HG03469 (cell line): ENCODE results near the gene CFAP92.

ENCODE experiments used
- ATAC-seq: cut with Tn5 transposase; IDR thresholded peaks from one replicate; pipeline ENCODE4 v1.9.1; 2021; ENCODE audit warnings: mild to moderate bottlenecking, moderate library complexity, moderate number of reproducible peaks; ENCODE audit not compliant: unreplicated experiment

Gene CFAP92

DNA sequence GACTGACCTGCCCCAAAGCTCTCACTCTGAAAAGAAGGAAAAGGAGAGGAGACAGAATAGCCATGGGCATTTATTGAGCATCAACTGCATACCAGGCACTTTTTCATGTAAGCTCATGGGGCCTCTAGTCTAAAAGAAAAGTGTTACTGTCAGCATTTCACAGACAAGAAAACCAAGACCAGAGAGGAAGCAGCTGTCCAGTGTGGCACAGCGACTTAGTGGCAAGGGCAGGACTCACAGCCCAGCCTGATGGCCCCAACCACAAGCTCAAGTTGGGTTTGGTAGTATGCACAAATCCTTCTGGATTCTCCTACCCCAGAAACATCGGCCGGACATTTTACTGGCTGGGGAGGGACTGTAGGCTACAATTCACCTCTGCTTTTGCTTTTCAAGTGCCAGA, 13.0 kb upstream of the CFAP92 start:
- ATAC-seq, result no peak

- no peak for ATAC-seq
Measured at GRCh38 chr3:129005526-129006303, 11.8 kb upstream of the CFAP92 start.

DNA sequence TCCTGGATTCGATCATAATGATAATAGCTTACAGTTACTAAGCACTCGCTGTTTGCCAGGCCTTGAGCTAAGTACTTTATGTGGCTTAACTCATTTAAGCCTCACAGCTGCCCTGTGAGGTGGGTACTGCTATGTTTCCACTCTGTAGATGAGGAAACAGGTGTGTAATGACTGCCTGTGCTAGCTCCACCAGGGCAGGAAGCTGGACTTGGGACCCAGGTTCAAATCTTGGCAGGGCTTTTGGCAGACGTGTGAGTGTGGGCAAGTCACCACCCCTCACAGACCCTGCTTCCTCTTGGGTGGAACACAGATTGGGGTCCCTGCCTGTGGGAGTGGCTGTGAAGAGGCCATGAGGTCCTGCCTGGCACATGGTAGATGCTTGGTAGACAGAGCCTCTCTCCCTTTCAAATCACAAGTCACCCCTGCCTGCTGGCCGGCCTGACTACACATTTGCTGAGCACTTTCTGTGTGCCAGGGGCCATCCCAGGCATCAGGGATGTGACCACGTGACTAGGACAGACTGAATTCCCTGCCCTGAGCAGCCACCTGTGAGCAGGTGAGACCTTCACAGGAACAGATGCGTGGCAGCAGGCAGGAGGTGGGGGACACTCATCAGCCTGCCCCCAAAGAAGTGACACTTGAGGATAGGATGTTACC, 10.9 kb upstream of the CFAP92 start:
- ATAC-seq, result no peak

- no peak for ATAC-seq
Measured at GRCh38 chr3:129003578-129004112, 9.8 kb upstream of the CFAP92 start.

DNA sequence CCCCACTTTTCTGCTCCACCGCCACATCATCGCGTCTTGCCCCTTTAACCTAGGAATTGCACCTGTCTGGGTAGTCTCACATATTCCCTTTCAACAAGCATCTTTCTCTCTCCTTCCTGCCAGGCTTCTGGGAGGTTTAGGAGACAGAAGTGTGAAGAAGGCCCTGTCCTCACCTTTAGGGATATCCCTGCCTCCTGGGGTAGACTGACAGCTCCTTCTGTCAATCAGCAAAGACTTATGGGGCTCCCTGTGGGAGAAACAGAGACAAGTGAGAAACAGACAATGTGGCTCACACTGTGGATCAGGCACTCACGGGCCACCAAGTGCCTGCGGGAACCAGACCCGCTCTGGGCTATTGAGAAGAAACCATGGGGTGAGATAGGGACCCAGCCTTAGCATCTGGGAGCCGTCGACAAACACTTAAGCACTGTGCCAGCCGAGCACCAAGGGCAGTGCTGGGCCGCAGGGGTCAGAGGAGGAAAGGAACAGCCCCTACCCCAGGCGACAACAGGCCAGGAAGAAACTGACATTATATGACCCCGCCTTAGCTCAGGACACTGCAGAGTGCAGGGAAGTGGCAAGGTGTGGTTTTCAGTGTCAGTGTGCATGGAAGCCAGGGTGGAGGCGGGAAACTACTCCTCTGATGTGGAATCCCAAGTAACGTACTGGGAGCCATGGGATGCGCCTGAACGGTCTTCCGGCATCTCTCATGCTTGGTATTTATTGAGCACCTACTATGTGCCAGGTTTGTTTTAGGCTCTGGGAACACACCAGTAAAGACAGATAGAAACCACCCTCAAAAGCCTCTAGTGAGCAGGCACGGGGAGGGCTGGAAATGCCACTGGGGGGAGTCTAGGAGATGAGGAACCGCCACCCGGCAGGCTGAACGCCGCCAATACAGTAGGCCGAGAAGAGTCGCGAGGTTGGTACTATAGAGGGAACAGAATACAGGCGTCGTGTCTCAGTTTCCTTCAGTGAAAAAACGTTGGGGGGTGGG, 9.0 kb upstream of the CFAP92 start:
- ATAC-seq, result no peak

DNA sequence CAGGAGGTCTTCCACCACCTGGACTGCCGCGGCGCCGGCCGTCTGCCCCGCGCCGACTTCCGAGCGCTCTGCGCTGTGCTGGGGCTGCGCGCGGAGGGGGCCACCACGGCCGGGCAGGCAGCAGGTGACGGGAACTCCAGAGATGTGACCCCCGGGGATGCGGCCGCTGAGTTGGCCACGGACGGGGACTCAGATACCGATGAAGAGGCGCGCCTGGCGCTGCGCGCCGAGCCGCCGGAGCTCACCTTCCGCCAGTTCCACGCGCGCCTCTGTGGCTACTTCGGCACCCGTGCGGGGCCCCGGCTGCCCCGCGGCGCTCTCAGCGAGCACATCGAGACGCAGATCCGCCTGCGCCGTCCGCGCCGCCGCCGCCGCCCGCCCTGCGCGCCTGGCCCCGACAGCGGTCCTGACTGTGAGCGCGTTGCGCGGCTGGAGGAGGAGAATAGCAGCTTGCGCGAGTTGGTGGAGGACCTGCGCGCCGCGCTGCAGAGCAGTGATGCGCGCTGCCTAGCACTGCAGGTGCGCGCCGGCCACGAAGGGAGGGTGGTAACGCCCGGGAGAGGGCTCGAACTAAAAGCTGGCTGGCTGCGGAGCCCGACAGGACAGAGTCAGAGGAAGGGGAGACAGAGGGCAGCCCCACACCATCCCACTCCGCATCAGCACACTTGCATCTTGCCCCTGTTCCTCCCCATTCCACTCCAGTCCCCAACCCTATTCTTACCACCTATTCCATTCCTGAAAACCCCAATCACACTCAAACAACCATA, 8.1 kb upstream of the CFAP92 start:
- ATAC-seq, result no peak

- no peak for ATAC-seq
Measured at GRCh38 chr3:129001101-129001805, 7.4 kb upstream of the CFAP92 start, which contains the start of gene EFCC1. Gene EFCC1 (plus strand): TSS chr3:129001304. CDS start chr3:129001629, 325 bp downstream.

- ATAC-seq, result no peak
Measured at GRCh38 chr3:129000742-129001100, 6.8 kb upstream of the CFAP92 start.

DNA sequence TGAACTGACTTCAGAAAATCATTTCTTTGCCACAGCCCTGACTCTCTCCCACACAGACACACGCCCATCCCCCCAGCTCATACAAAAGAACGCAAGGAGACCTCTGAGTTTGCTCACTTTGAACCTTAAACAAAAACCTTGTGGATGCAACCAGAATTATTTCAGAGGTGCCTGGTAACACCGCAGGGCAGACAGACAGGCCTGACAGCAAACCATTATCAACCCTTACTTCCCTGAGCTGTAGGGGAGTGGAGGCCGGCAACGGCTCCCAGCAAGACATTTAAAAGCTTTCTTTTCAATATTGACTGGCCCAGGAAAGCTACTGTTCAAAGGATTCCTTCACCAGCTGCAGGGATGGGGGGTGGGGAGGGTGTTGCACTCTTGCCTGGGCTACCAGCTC, 5.2 kb upstream of the CFAP92 start:
- ATAC-seq, result no peak

GRCh38 chr3:128998561-128998960, 4.7 kb upstream of the CFAP92 start:
- ATAC-seq, result no peak

- ATAC-seq, result no peak
Measured at GRCh38 chr3:128997486-128998133, 3.7 kb upstream of the CFAP92 start.

- ATAC-seq, result no peak
Measured at GRCh38 chr3:128996726-128997125, 2.9 kb upstream of the CFAP92 start.

DNA sequence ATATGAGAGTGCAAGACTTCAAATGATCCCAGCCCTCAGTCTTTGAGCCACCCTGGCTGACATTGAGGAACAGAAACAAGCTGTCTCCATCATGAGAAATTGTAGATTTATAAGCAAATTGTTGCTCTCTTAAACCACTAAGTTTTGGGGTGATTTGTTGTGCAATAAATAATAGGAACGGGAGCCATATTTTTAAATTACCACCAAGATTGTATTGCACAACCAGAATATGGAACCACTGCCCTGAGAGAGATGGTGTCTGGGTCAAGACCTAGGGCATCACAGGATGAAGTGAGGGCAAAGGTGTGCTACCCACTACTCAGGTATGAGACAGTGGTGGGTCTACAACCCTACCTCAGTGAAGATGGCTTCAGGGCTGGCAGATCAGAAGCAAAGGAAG, 2.3 kb upstream of the CFAP92 start:
- no peak for ATAC-seq

- ATAC-seq, result no peak
Measured at GRCh38 chr3:128995737-128996136, 1.9 kb upstream of the CFAP92 start.

DNA sequence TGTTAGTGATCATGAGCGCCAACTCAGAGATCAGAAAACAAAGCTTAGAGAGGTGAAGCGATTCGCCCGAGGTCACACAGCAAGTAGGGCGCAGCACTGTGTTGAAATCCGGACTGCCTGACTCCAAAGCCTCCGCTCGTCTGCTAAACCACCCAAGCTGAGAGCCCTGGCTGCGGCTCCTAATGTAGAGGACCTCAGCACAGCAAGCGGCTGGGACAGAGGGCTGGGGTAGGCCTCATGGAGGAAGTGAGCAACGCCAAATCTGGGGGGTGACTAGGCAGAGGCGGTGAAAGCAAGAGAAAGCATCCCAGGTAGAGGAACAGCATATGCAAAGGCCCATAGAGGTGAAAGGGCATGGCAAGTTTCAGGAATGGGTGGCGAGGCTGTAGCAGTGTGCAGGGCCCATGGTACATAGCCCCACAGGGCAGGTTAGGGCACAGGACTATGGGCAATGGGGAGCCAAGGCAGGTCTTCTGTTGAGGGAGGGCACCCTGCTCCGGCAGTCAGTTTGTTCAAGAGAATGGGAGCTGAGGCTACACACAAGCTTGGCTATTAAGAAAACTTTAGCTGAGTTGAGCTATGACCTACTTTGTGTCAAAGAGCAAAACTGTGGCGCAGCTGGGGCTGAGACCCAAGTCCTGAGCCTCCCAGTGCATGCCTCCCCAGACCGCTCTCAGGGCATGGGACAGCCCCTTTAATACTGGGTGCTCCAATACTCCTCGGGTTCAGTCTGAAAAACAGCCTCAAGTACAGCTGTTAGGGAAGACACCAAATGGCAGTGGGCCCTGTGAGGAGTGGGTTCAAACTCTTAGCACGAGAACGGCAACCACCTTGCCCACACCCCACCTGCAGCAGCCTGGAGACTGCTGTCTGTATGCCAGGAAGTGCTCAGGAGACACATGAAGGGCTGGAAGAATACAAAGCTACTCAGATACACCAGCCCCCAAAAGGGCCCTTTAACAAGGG, 988 bp upstream of the CFAP92 start:
- ATAC-seq, result no peak

DNA sequence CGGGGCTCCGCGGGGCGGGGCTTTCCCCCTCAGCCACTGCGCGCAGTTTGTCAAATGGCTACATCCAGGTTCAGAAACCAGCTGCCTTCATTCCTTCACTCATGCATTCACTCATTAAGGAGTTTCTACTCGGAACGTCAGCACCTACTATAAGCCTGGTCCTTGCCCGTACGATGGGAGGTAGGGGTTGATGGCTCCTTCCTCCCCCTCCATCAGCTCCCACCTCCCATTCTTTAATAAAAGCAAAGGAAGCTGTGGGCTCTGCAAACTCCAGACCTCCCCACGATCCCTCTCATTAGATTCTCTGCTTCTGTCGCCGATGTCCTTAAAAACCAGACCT, 267 bp upstream of the CFAP92 start:
- no peak for ATAC-seq

DNA sequence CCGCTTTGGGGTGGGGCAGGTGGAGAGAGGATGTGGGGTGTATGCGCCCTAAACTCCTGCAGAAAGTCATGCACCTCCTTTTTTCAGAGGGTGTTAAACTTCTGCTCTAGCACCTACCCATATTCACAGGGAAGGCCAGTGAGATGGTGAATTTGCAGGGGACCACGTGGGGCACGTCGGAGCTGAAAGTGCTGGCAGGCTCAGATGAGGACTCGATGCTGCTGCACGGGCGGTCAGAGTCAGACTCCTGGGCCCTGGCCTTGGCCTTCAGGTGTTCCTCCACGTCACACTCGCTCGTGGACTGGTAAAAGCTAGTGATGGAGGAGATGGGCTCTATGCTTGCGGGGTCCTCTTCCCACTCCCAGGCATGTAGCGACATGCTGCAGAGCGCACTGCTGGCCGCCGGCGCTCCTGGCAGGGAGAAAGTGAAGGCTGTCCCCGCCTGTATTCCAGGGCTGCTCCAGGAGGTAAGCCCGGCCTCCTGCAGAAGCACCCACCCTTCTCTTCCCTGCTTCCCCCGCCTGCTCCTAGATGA, 883 bp downstream of the CFAP92 start:
- ATAC-seq, result no peak

- ATAC-seq, result no peak
Measured at GRCh38 chr3:128991355-128991895, 2.5 kb downstream of the CFAP92 start.
